K562 (cell line): ENCODE results near the gene TMEM120B. TPM values are rescaled to one million over a fixed set of nuclear protein-coding genes. Genes with fewer than 3 reads are reported as not detected.

Experiments
- ARID1B ChIP-seq: fragments of 450-650 bp; IDR thresholded peaks from 2 replicates; pipeline ENCODE4 v1.6.1; 2016; ENCODE audit warnings: antibody characterized with exemption, mild to moderate bottlenecking, inconsistent platforms
- BRF1 ChIP-seq: IDR thresholded peaks from 3 replicates; pipeline ENCODE4 v1.6.1; 2011; ENCODE audit warnings: borderline replicate concordance, mild to moderate bottlenecking; ENCODE audit not compliant: insufficient read length; ENCODE audit errors: extremely low read depth
- CREM ChIP-seq: IDR thresholded peaks from 2 replicates; pipeline ENCODE4 v1.6.1; 2014; ENCODE audit warnings: antibody characterized with exemption, low read depth
- GATA2 ChIP-seq: sonication (generic); formaldehyde crosslinking; IDR thresholded peaks from 2 replicates; pipeline ENCODE4 v1.4.0; 2020; ENCODE audit warnings: mild to moderate bottlenecking, missing genetic modification reagents
- HDAC1 ChIP-seq, 2 experiments: fragments of 450-650 bp; IDR thresholded peaks; 2 replicates each; pipeline ENCODE4 v1.6.1; 2016 to 2017; ENCODE audit warnings: inconsistent platforms in 1 of 2, mild to moderate bottlenecking in 1 of 2, moderate library complexity in 1 of 2
- HDAC2 ChIP-seq: fragments of 450-650 bp; IDR thresholded peaks from 2 replicates; pipeline ENCODE4 v1.6.1; 2016; ENCODE audit warnings: mild to moderate bottlenecking
- JUND ChIP-seq, 2 experiments: IDR thresholded peaks; 2 replicates in 1 of 2; 3 replicates in 1 of 2; pipeline ENCODE4 v1.6.1; 2011; ENCODE audit warnings: borderline replicate concordance in 2 of 2, low read depth in 2 of 2, low read length in 2 of 2, improper control_type of control experiment in 1 of 2, missing biosample characterization in 1 of 2, missing genetic modification characterization in 1 of 2, missing genetic modification reagents in 1 of 2
- KAT7 ChIP-seq: sonication (generic); formaldehyde crosslinking; IDR thresholded peaks from 2 replicates; pipeline ENCODE4 v1.8.0; 2022; ENCODE audit warnings: missing genetic modification reagents, mild to moderate bottlenecking, borderline replicate concordance
- MEIS2 ChIP-seq: fragments of 450-650 bp; IDR thresholded peaks from 2 replicates; pipeline ENCODE4 v1.6.1; 2014; ENCODE audit warnings: mild to moderate bottlenecking; ENCODE audit not compliant: partially characterized antibody
- NFIC ChIP-seq: fragments of 450-650 bp; IDR thresholded peaks from 2 replicates; pipeline ENCODE4 v1.6.1; 2017; ENCODE audit warnings: mild to moderate bottlenecking, inconsistent platforms
- RCOR1 ChIP-seq, 2 experiments: IDR thresholded peaks; 2 replicates each; pipeline ENCODE4 v1.6.1; 2012; ENCODE audit warnings: low read depth in 2 of 2, low read length in 2 of 2, borderline replicate concordance in 1 of 2, improper control_type of control experiment in 1 of 2
- RNF2 ChIP-seq: sonication (generic); IDR thresholded peaks from 2 replicates; pipeline ENCODE4 v1.6.1; 2016
- SMARCA5 ChIP-seq: fragments of 450-650 bp; IDR thresholded peaks from 2 replicates; pipeline ENCODE4 v1.6.1; 2016
- TAL1 ChIP-seq: fragments of 450-650 bp; IDR thresholded peaks from 2 replicates; pipeline ENCODE4 v1.6.1; 2016; ENCODE audit warnings: mild to moderate bottlenecking
- ZBTB7A ChIP-seq: IDR thresholded peaks from 2 replicates; pipeline ENCODE4 v1.6.1; 2011; ENCODE audit warnings: low read depth, mild to moderate bottlenecking, low read length, moderate library complexity, borderline replicate concordance; ENCODE audit not compliant: control insufficient read depth
- polyA plus RNA-seq, 8 experiments: library from polyadenylated mRNA; depleted of rRNA in 4 of 8; stranded (reverse) in 5 of 8; unstranded in 3 of 8; fragments of >200 nt; fragmentation: Nextera tagmentation in 2 of 8; fragmentation: Illumina TruSeq in 1 of 8; extraction: Ambion mirVana in 2 of 8; extraction: Trizol in 1 of 8; gene quantifications; 2 replicates each; pipeline versions ENCODE4 v1.2.1 to v1.2.3, GENCODE V29; 2011 to 2014; ENCODE audit warnings: inconsistent platforms in 1 of 8, missing spikeins in 1 of 8
- total RNA-seq, 7 experiments: library from RNA; depleted of rRNA in 6 of 7; stranded (reverse); fragments of >200 nt in 6 of 7; fragmentation: Illumina TruSeq in 2 of 7; extraction: Trizol in 2 of 7; gene quantifications; 2 replicates each; pipeline versions ENCODE4 v1.2.1 to v1.2.3, GENCODE V29; 2011 to 2021; ENCODE audit warnings: low replicate concordance in 1 of 7
- TF ChIP-seq, protein P1 (sequence below), 2 experiments: fragments of 450-650 bp in 1 of 2; sonication (generic) in 1 of 2; formaldehyde crosslinking in 1 of 2; IDR thresholded peaks in 1 of 2; conservative IDR thresholded peaks in 1 of 2; 2 replicates each; pipeline versions ENCODE4 v1.6.1 to v1.8.1; 2016 to 2023; ENCODE audit warnings: mild to moderate bottlenecking in 2 of 2, moderate library complexity in 2 of 2, inconsistent platforms in 1 of 2, missing genetic modification reagents in 1 of 2
- TF ChIP-seq, protein P2 (sequence below): IDR thresholded peaks from 2 replicates; pipeline ENCODE4 v1.6.1; 2016; ENCODE audit warnings: missing genetic modification characterization, missing compliant biosample characterization
- TF ChIP-seq, protein P3 (sequence below): conservative IDR thresholded peaks from 2 replicates; pipeline ENCODE4 v1.6.1; 2011; ENCODE audit warnings: low read depth, mild to moderate bottlenecking, low read length; ENCODE audit not compliant: control insufficient read depth
- TF ChIP-seq, protein P4 (sequence below), 2 experiments: fragments of 450-650 bp; IDR thresholded peaks; 2 replicates each; pipeline ENCODE4 v1.6.1; 2016

Gene TMEM120B
- total and polyA plus RNA-seq, 9 of the 15 experiments (the other 6 are each of a cell fraction or from before 2014, with no cell fraction given), result 1.7 to 18.6 (median 7.4) TPM

DNA sequence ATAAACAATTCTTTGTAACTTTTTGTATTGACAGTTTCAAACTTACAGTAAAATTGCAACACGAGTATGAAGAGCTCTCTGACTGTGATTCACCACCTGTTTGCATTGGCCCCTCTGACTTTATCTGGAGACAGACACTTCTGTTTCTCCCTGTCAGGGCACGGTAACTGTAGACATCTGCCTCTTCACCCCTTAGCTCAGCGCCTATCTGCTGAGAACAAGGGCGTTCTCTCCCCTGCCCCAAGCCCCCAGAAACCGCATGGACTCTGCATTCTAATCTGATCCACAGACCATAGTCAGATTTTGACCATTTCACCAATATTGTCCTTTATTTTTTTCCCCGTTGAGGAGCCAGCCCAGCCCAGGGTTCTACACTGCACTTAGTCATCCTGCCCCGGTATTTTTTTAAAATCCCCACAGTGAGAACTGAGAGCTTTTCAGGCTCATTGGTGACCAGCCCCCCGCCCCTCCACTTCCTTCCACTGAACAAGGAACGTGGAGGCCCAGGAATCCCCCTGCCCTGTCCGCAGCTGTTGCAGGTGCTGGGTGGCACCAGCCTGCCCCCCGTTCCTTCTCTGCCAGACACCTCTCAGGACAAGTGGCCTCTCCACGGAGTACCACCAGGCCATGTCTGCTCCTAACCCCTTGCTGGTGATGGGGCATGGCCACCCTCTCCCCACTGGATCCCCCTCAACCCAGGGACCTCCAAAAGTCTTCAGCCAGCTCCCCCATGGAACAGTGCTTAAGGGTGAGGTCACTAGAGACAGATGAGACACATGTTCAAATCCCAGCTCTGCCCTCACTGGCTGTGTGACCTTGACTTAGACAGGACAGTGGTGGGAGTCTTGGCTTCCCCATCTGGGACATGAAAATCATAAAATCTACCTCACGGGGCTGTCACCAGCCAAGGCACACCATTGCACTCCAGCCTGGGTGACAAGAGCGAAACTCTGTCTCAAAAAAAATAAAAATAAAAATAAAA lies 69.7 kb downstream of the TMEM120B start (continued):
- TF ChIP-seq HDAC2, result peak; percentile 76; the same call in 1 of the 2 replicates
- no peak for TF ChIP-seq KAT7 (CRISPR knock-in tag)
- TF ChIP-seq, protein P1, sequence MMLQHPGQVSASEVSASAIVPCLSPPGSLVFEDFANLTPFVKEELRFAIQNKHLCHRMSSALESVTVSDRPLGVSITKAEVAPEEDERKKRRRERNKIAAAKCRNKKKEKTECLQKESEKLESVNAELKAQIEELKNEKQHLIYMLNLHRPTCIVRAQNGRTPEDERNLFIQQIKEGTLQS (IDR thresholded peaks at IDR 0.05), result peak; percentile 21; the same call in 1 of the 2 replicates
- TF ChIP-seq, protein P1 (CRISPR knock-in tag; conservative IDR thresholded peaks at IDR 0.05), result no peak
- TF ChIP-seq, protein P2, sequence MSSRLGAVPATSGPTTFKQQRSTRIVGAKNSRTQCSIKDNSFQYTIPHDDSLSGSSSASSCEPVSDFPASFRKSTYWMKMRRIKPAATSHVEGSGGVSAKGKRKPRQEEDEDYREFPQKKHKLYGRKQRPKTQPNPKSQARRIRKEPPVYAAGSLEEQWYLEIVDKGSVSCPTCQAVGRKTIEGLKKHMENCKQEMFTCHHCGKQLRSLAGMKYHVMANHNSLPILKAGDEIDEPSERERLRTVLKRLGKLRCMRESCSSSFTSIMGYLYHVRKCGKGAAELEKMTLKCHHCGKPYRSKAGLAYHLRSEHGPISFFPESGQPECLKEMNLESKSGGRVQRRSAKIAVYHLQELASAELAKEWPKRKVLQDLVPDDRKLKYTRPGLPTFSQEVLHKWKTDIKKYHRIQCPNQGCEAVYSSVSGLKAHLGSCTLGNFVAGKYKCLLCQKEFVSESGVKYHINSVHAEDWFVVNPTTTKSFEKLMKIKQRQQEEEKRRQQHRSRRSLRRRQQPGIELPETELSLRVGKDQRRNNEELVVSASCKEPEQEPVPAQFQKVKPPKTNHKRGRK, result no peak
- TF ChIP-seq JUND (IDR thresholded peaks at IDR 0.05; ENCODE audit: borderline replicate concordance, low read depth, low read length), result peak; percentile 32; the same call in 1 of the 2 replicates
- TF ChIP-seq JUND (tag; IDR thresholded peaks at IDR 0.05; ENCODE audit: borderline replicate concordance, low read depth, low read length), result no peak
- TF ChIP-seq, protein P3, sequence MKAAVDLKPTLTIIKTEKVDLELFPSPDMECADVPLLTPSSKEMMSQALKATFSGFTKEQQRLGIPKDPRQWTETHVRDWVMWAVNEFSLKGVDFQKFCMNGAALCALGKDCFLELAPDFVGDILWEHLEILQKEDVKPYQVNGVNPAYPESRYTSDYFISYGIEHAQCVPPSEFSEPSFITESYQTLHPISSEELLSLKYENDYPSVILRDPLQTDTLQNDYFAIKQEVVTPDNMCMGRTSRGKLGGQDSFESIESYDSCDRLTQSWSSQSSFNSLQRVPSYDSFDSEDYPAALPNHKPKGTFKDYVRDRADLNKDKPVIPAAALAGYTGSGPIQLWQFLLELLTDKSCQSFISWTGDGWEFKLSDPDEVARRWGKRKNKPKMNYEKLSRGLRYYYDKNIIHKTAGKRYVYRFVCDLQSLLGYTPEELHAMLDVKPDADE, result peak; percentile 68
- TF ChIP-seq TAL1, result peak; percentile 85
- TF ChIP-seq ARID1B, result peak; percentile 84
- no peak for TF ChIP-seq BRF1
- TF ChIP-seq NFIC, result peak; percentile 70
- peak; percentile 40 for TF ChIP-seq MEIS2
- TF ChIP-seq SMARCA5, result no peak
- TF ChIP-seq, protein P4, sequence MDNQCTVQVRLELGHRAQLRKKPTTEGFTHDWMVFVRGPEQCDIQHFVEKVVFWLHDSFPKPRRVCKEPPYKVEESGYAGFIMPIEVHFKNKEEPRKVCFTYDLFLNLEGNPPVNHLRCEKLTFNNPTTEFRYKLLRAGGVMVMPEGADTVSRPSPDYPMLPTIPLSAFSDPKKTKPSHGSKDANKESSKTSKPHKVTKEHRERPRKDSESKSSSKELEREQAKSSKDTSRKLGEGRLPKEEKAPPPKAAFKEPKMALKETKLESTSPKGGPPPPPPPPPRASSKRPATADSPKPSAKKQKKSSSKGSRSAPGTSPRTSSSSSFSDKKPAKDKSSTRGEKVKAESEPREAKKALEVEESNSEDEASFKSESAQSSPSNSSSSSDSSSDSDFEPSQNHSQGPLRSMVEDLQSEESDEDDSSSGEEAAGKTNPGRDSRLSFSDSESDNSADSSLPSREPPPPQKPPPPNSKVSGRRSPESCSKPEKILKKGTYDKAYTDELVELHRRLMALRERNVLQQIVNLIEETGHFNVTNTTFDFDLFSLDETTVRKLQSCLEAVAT (IDR thresholded peaks at IDR 0.05), result 0 out of 4 replicates have a peak, but pooled peaks of 1 of the 2 experiments have one; percentile 24
- peak; percentile 22; the same call in 1 of the 2 replicates for TF ChIP-seq RNF2
- TF ChIP-seq RCOR1 (IDR thresholded peaks at IDR 0.05; ENCODE audit: borderline replicate concordance in 1 of 2, low read depth in 2 of 2, low read length in 2 of 2), result peak; percentile 38 to 76; a peak in 2 of 4 replicates
- peak; percentile 21; the same call in 1 of the 2 replicates for TF ChIP-seq CREM
- peak; percentile 58 for TF ChIP-seq GATA2
- TF ChIP-seq HDAC1 (IDR thresholded peaks at IDR 0.05), result peak in 1 of 2 experiments; percentile 78; a peak in 1 of 4 replicates
- peak; percentile 85 for TF ChIP-seq ZBTB7A
- TF ChIP-seq, all 486 proteins: peak for 51
